ENCODE results near the gene MRPL23.

The MRPL23 gene

GRCh38 chr11:1917523-1918435 lies 29.4 kb upstream of the MRPL23 start:
- no peaks in the 10 kb centered on the region for H3K9me3 ChIP-seq (ENCODE audit: low read length)
- no peak overlapping the region for H2AFZ ChIP-seq (ENCODE audit: low read depth, low read length)
- H3K4me1 ChIP-seq (ENCODE audit: insufficient read depth, low read length), result no peaks in the 10 kb centered on the region
- H3K4me3 ChIP-seq (ENCODE audit: low read length), result no peak overlapping the region
- H3K36me3 ChIP-seq (ENCODE audit: insufficient read depth, low read length), result no peaks in the 10 kb centered on the region
- H3K27me3 ChIP-seq (ENCODE audit: insufficient read depth, low read length), result peaks cover 7% of the 10 kb centered on the region

DNA sequence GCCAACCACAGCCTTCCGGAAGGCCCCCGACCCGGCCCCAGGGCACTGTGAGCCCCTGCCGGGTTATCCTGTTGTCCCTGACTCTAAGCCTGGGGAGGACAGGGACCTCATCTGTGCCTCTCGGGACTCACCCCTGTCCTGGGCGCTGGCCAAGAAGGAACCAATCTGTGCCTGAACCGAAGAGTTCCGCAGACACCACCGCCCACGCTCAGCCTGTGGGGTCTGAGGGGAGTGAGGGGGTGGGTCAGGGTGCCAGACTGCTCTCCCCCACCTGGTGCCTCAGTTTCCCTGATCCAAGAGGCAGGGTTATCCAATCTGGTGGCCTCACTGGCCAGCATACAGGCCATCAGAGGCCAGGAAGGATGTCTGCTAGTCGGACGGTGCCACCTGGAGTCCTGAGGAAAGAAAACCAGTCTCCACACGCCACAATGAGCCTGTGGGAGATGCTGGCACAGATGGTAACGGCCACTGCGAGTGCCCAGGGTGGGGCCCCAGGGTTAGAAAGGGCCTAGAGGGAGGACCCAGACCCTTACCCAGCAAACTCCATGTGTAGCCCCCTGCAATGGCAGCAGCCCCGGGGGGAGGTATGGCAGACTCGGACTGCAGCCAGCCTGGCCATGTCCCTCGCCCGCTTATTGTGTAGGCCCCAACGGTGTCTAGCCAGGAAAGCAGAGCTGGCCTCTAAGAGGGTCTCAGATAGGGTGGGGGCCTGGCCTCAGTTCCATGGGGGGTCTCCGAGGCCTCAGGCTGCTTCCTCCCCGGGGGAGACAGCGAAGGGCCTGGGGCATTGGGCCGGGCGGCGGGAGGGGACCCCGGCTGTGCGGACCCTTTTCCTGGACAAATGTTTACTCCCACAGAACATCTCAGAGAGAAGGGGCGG lies 28.5 kb upstream of the MRPL23 start:
- H3K36me3 ChIP-seq (ENCODE audit: insufficient read depth, low read length), result no peaks in the 10 kb centered on the region
- H2AFZ ChIP-seq (ENCODE audit: low read depth, low read length), result no peak overlapping the region
- H3K9me3 ChIP-seq (ENCODE audit: low read length), result no peaks in the 10 kb centered on the region
- no peaks in the 10 kb centered on the region for H3K4me1 ChIP-seq (ENCODE audit: insufficient read depth, low read length)
- H3K4me3 ChIP-seq (ENCODE audit: low read length), result no peak overlapping the region
- peaks cover 7% of the 10 kb centered on the region for H3K27me3 ChIP-seq (ENCODE audit: insufficient read depth, low read length)

- H3K4me3 ChIP-seq (ENCODE audit: low read length), result no peak within 1 kb of the TSS
- H3K27me3 ChIP-seq (ENCODE audit: insufficient read depth, low read length), result peaks cover 7% of the 10 kb centered on the region
- no peaks in the 10 kb centered on the region for H3K36me3 ChIP-seq (ENCODE audit: insufficient read depth, low read length)
- no peak within 1 kb of the TSS for H2AFZ ChIP-seq (ENCODE audit: low read depth, low read length)
- no peaks in the 10 kb centered on the region for H3K4me1 ChIP-seq (ENCODE audit: insufficient read depth, low read length)
- H3K9me3 ChIP-seq (ENCODE audit: low read length), result no peaks in the 10 kb centered on the region
Observed at GRCh38 chr11:1919391-1920127, 27.6 kb upstream of the MRPL23 start, which contains the start of gene TNNT3. TSS of gene TNNT3 (plus strand) at chr11:1919703. CDS start at chr11:1922875, 3,172 bp downstream.

DNA sequence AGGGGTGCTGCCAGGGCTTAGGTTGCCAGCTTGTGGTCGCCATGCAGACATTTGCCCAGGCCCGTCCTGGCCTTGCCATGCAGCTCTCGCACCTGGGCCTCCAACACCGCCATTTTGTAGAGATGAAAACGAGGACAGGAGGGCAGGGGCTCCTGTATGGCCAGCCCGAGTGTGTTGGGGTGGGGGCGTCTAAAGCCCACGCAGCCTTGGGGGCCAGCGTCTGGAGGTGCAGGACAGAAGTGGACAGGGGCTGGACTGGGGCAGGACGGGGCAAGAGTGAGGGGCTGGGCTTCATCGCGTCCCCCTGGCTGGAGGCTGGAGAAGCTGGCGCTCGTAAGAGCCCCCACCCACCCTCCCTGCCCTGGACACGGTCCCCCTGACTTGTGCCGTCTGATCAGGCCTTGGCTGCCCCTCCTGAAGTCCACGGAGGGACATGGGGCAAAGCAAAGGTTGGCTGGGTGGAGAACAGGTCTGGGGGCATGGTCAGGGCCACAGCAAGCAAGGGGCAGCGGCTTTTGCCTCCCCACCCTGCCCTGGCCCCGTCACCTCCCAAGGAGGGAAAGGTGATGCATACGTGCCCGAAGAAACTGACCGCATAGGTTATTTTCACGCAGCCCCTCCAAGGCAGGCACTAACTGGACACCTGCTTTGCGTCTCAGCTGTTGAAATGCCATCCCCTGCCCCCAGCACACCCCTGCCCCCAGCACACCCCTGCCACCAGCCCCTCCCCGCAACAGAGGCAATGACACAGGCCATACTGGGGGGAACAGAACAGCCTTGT lies 26.8 kb upstream of the MRPL23 start:
- no peak overlapping the region for H3K4me3 ChIP-seq (ENCODE audit: low read length)

GRCh38 chr11:1920909-1921573 lies 26.1 kb upstream of the MRPL23 start:
- Histone ChIP-seq H3K27me3 (ENCODE audit: insufficient read depth, low read length) (peaks cover 7% of the 10 kb centered on the region), H3K36me3 (ENCODE audit: insufficient read depth, low read length) (no peaks in the 10 kb centered on the region), H3K4me3 (ENCODE audit: low read length) (no peak overlapping the region), H3K9me3 (ENCODE audit: low read length) (no peaks in the 10 kb centered on the region), H3K4me1 (ENCODE audit: insufficient read depth, low read length) (no peaks in the 10 kb centered on the region), H2AFZ (ENCODE audit: low read depth, low read length) (no peak overlapping the region)

More for the DNA sequence above, 26.8 kb upstream of the MRPL23 start:
- Histone ChIP-seq H3K4me1 (ENCODE audit: insufficient read depth, low read length) (no peaks in the 10 kb centered on the region), H3K36me3 (ENCODE audit: insufficient read depth, low read length) (no peaks in the 10 kb centered on the region), H3K9me3 (ENCODE audit: low read length) (no peaks in the 10 kb centered on the region), H3K27me3 (ENCODE audit: insufficient read depth, low read length) (peaks cover 7% of the 10 kb centered on the region), H2AFZ (ENCODE audit: low read depth, low read length) (no peak overlapping the region)

DNA sequence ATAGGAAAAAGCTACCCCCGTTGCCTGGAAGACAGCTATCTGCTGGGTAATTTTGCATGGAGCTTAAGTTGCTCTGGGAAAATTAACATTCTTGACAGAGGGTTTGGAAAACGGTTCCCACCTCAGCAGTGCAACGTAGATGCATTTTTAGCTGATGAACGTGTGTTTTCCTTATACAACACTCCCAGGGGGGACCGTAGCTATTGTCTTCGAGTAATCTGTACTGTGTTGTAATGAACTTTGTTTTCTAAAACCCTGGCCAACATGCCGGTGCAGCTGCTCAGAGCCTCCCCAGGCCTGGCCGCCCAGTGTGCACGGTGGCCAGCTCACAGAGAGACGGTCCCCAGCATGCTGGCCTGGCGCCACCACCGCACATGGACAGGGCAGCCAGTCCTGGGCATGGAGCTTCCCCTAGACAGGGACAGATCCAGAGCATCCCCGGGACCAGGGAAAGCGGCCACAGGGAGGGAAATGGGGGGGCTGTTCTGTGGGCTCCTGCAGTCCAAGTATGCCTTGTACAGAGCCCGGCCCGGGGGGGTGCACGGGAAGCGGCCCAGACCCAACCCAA lies 25.5 kb upstream of the MRPL23 start:
- no peaks in the 10 kb centered on the region for H3K36me3 ChIP-seq (ENCODE audit: insufficient read depth, low read length)
- H3K27me3 ChIP-seq (ENCODE audit: insufficient read depth, low read length), result peaks cover 7% of the 10 kb centered on the region
- H3K9me3 ChIP-seq (ENCODE audit: low read length), result no peaks in the 10 kb centered on the region
- H3K4me1 ChIP-seq (ENCODE audit: insufficient read depth, low read length), result no peaks in the 10 kb centered on the region
- no peak overlapping the region for H3K4me3 ChIP-seq (ENCODE audit: low read length)
- H2AFZ ChIP-seq (ENCODE audit: low read depth, low read length), result no peak overlapping the region

DNA sequence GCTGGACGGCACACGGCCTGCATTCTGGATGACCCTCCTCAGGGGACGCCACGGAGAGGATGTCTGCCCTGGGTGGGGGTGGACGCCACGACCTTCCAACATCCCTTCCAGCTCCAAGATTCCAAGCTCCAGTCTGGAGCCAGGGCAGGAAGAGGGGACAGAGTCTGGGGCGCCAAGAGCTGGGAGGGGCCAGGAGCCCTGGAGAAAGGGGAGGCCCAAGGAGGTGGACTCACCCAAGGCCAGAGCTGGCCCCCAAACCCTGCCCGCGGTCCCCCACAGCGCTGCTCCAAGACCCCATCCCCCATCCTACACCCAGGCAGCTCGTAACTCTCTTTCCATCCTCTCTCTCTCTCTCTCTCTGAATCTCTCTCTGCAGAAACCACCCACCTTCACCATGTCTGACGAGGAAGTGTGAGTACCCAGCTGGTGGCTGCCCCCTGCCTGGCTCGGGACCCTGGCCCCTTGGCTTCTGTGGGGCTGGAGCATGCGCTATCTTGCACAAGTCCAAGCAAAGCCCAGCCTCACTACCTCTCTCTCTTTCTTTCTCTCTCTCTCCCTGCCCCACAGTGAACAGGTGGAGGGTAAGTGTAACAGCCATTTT lies 24.6 kb upstream of the MRPL23 start:
- Histone ChIP-seq H3K27me3 (ENCODE audit: insufficient read depth, low read length) (peaks cover 7% of the 10 kb centered on the region), H3K4me3 (ENCODE audit: low read length) (no peak overlapping the region)

GRCh38 chr11:1923201-1923956 lies 23.8 kb upstream of the MRPL23 start:
- H3K4me3 ChIP-seq (ENCODE audit: low read length), result no peak overlapping the region

More for the DNA sequence above, 24.6 kb upstream of the MRPL23 start:
- H3K36me3 ChIP-seq (ENCODE audit: insufficient read depth, low read length), result no peaks in the 10 kb centered on the region
- H2AFZ ChIP-seq (ENCODE audit: low read depth, low read length), result no peak overlapping the region
- H3K4me1 ChIP-seq (ENCODE audit: insufficient read depth, low read length), result peaks cover 7% of the 10 kb centered on the region
- no peaks in the 10 kb centered on the region for H3K9me3 ChIP-seq (ENCODE audit: low read length)

GRCh38 chr11:1924181-1924580 lies 23.0 kb upstream of the MRPL23 start:
- no peaks in the 10 kb centered on the region for H3K36me3 ChIP-seq (ENCODE audit: insufficient read depth, low read length)
- H3K4me1 ChIP-seq (ENCODE audit: insufficient read depth, low read length), result peaks cover 9% of the 10 kb centered on the region
- H3K4me3 ChIP-seq (ENCODE audit: low read length), result no peak overlapping the region
- H2AFZ ChIP-seq (ENCODE audit: low read depth, low read length), result no peak overlapping the region
- H3K9me3 ChIP-seq (ENCODE audit: low read length), result no peaks in the 10 kb centered on the region
- peaks cover 7% of the 10 kb centered on the region for H3K27me3 ChIP-seq (ENCODE audit: insufficient read depth, low read length)

More at GRCh38 chr11:1923201-1923956, 23.8 kb upstream of the MRPL23 start:
- H3K27me3 ChIP-seq (ENCODE audit: insufficient read depth, low read length), result peaks cover 7% of the 10 kb centered on the region
- H3K36me3 ChIP-seq (ENCODE audit: insufficient read depth, low read length), result no peaks in the 10 kb centered on the region
- no peak overlapping the region for H2AFZ ChIP-seq (ENCODE audit: low read depth, low read length)
- H3K4me1 ChIP-seq (ENCODE audit: insufficient read depth, low read length), result peaks cover 9% of the 10 kb centered on the region
- no peaks in the 10 kb centered on the region for H3K9me3 ChIP-seq (ENCODE audit: low read length)

GRCh38 chr11:1924646-1925372 lies 22.3 kb upstream of the MRPL23 start:
- Histone ChIP-seq H3K4me3 (ENCODE audit: low read length) (no peak overlapping the region), H3K36me3 (ENCODE audit: insufficient read depth, low read length) (no peaks in the 10 kb centered on the region)

More at GRCh38 chr11:1924646-1925372, 22.3 kb upstream of the MRPL23 start:
- Histone ChIP-seq H3K9me3 (ENCODE audit: low read length) (no peaks in the 10 kb centered on the region), H2AFZ (ENCODE audit: low read depth, low read length) (no peak overlapping the region), H3K4me1 (ENCODE audit: insufficient read depth, low read length) (peaks cover 9% of the 10 kb centered on the region), H3K27me3 (ENCODE audit: insufficient read depth, low read length) (peaks cover 6% of the 10 kb centered on the region)

Measured in neuron (in vitro differentiated cells).